HG02938 (cell line): ENCODE measurements around the gene MAEL.

Experiments
- ATAC-seq: cut with Tn5 transposase; IDR thresholded peaks from one replicate; pipeline ENCODE4 v1.9.1; 2021; ENCODE audit warnings: mild to moderate bottlenecking, moderate library complexity; ENCODE audit not compliant: unreplicated experiment

Gene MAEL

DNA sequence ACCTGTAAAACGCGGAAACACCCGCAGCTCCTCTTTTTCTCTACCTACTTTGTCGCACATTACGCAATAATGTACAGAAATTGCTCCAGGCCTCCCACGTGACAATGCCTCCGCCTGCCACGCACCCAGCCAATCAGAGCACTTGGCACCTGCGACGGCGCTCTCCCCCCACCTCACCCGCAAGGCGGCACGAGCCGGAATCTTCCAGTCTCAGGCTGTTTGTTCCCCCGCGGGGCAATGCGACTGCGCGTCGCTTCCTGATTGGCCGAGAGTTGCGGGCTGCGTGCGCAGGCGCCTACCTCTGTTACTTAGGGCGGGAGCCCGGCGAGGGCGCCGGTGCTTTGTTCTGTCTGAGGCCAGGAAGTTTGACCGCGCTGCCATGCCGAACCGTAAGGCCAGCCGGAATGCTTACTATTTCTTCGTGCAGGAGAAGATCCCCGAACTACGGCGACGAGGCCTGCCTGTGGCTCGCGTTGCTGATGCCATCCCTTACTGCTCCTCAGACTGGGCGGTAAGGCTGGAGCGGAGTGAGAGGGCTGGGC, at the start of gene MAEL:
TSS of gene MAEL (plus strand) at position 307 of the 542 bp plus-strand sequence. CDS start at position 380, 73 bp downstream.
- no peak for ATAC-seq

GRCh38 chr1:166939741-166940375, 49.2 kb upstream of the MAEL start:
- ATAC-seq = no peak

- no peak for ATAC-seq
Observed at GRCh38 chr1:166944186-166944967, 44.7 kb upstream of the MAEL start.

GRCh38 chr1:166947398-166948043, 41.6 kb upstream of the MAEL start:
- no peak for ATAC-seq

DNA sequence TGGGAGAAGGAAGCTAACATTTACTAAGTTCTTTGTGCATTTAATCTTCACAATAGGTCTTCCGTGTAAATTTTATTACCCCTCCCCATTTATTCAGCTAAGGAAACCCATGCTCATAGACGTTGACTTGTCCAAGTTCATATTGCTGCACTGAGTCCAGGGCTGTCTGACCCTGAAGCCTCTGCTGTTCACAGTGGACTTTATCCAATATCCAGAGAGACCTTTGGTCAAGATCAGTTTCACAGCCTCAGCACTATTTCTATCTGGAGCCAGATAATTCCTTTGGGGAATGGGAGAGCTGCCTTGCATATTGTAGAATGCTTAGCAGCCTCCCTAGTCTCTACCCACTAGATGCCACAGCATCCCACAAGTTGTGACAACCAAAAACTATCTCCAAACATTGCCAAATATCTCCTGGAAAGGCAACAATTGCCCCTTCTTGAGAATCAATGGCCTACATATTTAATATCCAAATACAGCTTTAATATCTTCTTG, 40.2 kb upstream of the MAEL start:
- ATAC-seq = no peak

GRCh38 chr1:166950156-166950555, 38.9 kb upstream of the MAEL start:
- ATAC-seq = no peak

DNA sequence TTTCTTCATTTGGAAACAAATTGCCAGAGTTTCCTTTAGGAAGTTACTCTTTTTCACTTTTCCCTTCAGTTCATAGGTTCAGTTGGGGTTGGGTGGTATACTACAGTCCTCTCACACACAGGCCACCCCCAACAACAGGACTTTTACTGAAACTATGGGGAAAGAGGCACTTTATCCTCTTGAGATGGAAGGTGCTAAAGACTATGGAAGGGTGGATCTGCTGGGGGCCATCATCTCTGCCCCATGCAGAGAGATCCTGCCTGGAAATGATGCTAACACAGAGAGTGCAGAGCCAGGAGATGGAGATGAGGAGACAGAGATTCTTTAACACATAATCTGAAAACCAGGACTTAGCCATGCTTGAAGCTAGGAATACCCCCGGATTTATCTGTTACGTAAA, 38.0 kb upstream of the MAEL start:
- ATAC-seq = no peak

GRCh38 chr1:166952002-166952746, 36.9 kb upstream of the MAEL start:
- ATAC-seq = no peak

DNA sequence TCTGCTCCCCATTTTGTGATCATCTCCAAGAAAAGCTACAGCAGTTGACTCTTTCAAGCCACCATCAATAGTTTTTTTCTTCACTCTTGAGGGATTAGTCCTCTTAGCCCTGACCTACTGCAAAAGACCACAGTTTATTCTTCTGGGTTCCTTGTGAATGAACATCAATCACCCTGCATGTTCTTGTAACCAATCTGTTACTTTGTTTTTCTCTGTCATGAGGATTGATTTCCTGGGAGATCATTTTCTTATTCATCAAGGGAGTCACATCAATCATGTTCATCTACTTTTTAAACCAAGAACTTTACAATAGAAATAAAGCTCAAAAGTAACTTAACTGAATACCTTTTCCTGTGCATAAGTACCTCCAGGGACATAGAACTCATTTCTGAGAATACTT, 35.6 kb upstream of the MAEL start:
- no peak for ATAC-seq

- no peak for ATAC-seq
Observed at GRCh38 chr1:166956057-166956850, 32.8 kb upstream of the MAEL start.

- no peak for ATAC-seq
Observed at GRCh38 chr1:166956872-166957271, 32.2 kb upstream of the MAEL start.

DNA sequence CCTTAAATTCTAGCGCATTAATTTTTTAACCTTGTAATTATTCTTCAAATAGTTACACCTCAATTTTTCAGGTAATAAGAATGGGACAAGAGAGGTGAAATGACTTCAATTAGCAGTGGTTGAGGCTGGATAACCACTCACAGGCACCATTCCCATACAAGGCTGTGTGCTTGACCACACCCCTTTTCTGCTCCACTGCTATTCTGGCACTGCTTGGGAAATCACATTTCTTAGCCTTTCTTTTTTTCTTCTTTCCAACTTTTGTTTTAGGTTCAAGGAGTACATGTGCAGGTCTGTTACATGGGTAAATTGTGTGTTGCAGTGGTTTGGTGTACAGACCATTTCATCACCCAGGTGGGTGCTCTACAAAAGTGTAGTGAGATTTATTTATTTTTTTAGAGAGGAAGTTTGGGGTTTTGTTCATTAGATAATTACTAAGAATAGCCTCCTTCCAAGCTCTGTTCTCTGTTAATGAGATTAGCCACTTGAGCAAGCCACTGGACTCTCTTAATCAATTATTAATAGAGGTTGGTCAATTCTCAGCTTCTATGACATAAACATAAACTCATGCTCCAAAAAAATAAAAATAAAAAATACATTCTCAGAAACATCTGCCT, 28.1 kb upstream of the MAEL start:
- ATAC-seq = peak; percentile 64

DNA sequence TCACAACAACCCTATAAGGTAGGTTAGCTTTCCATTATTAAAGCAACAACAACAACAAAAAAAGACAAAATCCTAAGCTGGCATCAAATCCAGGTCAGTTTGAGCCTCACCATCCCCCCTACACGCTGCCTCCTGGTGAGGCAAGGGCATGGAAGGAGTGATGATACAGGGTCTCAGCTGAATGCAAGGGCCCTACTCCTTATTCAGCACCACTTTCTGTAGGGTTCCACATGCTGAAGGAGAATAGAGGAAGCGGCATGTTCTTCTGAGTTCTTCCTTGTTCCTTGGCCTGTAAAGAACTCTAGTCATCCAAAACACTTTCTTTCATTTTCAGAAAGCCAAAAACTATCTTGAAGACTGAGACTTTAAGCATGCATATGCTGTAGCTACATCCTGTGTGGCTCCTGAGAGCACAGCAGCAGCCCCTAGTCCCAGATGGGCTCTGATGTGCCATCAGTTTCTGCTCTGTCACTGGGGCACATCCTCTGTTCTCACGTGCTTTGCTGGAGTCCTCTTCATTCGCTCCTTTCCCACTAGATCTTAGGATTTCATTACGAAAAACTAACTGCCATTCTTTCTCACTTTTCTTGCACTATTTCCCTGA, 19.9 kb upstream of the MAEL start:
- peak; percentile 89 for ATAC-seq

DNA sequence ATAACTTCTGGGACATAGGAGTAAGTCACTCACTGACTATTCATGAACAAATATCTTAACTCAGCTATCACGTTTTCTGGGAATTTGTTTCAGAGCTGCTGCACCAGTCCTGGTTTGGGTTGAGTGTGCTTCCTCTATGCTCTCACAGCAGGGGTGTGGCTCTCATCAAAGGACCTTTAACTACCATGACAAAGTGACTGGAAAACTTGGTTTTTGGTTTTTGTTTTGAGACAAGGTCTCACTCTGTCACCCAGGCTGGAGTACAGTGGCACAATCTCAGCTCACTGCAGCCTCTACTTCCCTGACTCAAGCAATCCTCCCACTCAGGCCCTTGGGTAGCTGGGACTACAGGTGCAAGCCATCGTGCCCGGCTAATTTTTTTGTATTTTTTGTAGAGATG, 17.8 kb upstream of the MAEL start:
- ATAC-seq = no peak

- no peak for ATAC-seq
Observed at GRCh38 chr1:166972193-166972592, 16.9 kb upstream of the MAEL start.

DNA sequence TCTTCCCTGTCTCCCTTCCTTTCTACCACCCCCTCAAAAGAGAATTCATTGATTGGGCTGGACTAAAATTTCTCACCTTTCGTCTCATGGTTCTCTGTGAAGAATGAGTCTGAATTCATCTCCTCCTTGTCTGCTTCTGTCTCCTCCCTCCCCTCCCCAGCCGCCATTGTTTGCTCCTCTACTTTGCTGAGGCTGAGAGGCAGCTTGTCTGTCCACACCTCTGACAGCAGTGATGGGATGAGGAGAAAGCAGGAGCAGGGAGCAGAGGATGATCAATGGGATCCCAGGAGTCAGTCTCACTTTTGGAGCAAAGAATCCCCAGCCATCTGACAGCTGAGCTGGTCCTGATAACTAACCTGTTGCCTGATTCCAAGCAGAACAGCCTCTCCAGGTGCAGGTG, 16.3 kb upstream of the MAEL start:
- ATAC-seq = no peak

- no peak for ATAC-seq
Observed at GRCh38 chr1:166974647-166975345, 14.3 kb upstream of the MAEL start.

GRCh38 chr1:166975361-166976129, 13.5 kb upstream of the MAEL start, which contains the start of gene ILDR2:
TSS of gene ILDR2 (minus strand) at chr1:166975540. CDS start at chr1:166975268, 272 bp downstream.
- ATAC-seq = peak; percentile 46
